Thoracic aorta (tissue), 2 donors: ENCODE measurements around the gene C2orf92. TPM values are rescaled to one million over a fixed set of nuclear protein-coding genes. Genes with fewer than 3 reads are reported as not detected.

ENCODE experiments used
- ATAC-seq: fragments of 150-250 bp; one replicate; pipeline ENCODE4 v1.8.0; 2017; ENCODE audit warnings: low read depth; ENCODE audit not compliant: insufficient number of reproducible peaks, low FRiP score
- DNase-seq: peaks from one replicate; pipeline ENCODE4 v3.0.0-alpha.2; 2020; ENCODE audit warnings: low spot score
- H3K27ac ChIP-seq, 2 donors: fragments of 200-600 bp; sonication (generic); 1 replicate in 1 of 2; 2 replicates in 1 of 2; pipeline ENCODE4 v1.5.1; 2016; ENCODE audit warnings: mild to moderate bottlenecking in 2 of 2, moderate library complexity in 2 of 2
- H3K27me3 ChIP-seq: fragments of 200-600 bp; sonication (generic); replicated peaks from 2 replicates; pipeline ENCODE4 v1.6.0; 2016; ENCODE audit warnings: mild to moderate bottlenecking; ENCODE audit not compliant: insufficient read depth
- H3K36me3 ChIP-seq: fragments of 200-600 bp; sonication (generic); one replicate; pipeline ENCODE4 v1.5.1; 2016
- H3K4me1 ChIP-seq, 2 donors: fragments of 200-600 bp; sonication (generic); 1 replicate in 1 of 2; 2 replicates in 1 of 2; pipeline versions ENCODE4 v1.5.1 to v1.6.0; 2016; ENCODE audit warnings: low read depth in 2 of 2, mild to moderate bottlenecking in 1 of 2; ENCODE audit not compliant: control insufficient read depth in 1 of 2
- H3K4me3 ChIP-seq: fragments of 200-600 bp; sonication (generic); 2 replicates; pipeline ENCODE4 v1.5.1; 2016; ENCODE audit warnings: mild to moderate bottlenecking
- H3K9me3 ChIP-seq: fragments of 200-600 bp; sonication (generic); 2 replicates; pipeline ENCODE4 v1.5.1; 2016
- CTCF ChIP-seq: fragments of 200-600 bp; sonication (generic); IDR thresholded peaks from one replicate; pipeline ENCODE4 v1.5.1; 2019; ENCODE audit warnings: antibody characterized with exemption
- total RNA-seq, 2 donors: library from RNA; depleted of rRNA; stranded (reverse); fragments of >200 nt; gene quantifications; one replicate each; pipeline versions ENCODE4 v1.1.0 to v1.2.3, GENCODE V29; 2016

C2orf92 gene
- total RNA-seq, 2 donors from 2014 or later = 13.7 to 32.0 TPM

GRCh38 chr2:97698530-97698929 is 29.0 kb downstream of the C2orf92 start:
- ATAC-seq (no peak), DNase-seq (no peak)

DNA sequence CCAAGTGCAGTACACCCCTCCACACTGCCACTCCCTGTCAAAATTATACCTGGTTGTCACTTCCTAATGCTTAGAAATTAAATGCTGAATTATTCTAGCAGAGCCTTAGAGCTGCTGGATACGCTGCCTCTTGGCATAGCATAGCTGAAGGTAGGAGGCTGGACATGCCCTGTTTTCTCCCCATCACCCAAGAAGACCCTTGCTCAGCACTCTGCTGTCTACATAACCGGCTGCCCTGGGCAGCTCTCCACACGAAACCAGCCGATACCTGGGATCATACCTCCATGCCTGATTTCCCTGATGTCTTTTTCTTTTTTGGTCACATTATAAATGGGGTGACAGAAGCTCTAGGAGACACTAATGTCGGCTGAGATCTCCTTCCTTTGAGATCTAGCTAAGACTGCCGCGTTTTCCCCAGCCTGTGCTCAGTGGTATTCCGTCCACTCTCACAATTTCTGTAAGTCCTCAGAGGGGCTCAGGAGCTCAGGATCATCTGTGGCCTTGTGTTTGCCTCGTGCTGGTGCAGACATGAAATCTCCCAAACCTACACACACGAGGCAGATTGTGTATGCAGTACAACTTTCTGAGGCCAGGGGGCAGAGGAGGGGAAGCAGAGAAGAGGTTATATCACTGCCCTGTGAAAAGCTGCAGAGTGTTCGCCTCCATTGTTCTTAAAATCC is 30.4 kb downstream of the C2orf92 start:
- H3K9me3 ChIP-seq = no peaks in the 10 kb centered on the region
- ATAC-seq (peak; percentile 51), DNase-seq (no peak)
- no peak overlapping the region for H3K27ac ChIP-seq
- no peaks in the 10 kb centered on the region for H3K4me1 ChIP-seq
- no peaks in the 10 kb centered on the region for H3K27me3 ChIP-seq
- H3K4me3 ChIP-seq = no peak overlapping the region
- H3K36me3 ChIP-seq = no peaks in the 10 kb centered on the region
- TF ChIP-seq CTCF = peak; percentile 49

More at GRCh38 chr2:97698530-97698929, 29.0 kb downstream of the C2orf92 start:
- Histone ChIP-seq H3K4me1 (no peaks in the 10 kb centered on the region), H3K9me3 (no peaks in the 10 kb centered on the region), H3K27me3 (no peaks in the 10 kb centered on the region), H3K4me3 (no peak overlapping the region), H3K36me3 (no peaks in the 10 kb centered on the region), H3K27ac (no peak overlapping the region)
- TF ChIP-seq CTCF = no peak

- Histone ChIP-seq H3K27ac (no peak overlapping the region), H3K27me3 (no peaks in the 10 kb centered on the region), H3K36me3 (no peaks in the 10 kb centered on the region), H3K4me3 (no peak overlapping the region), H3K4me1 (no peaks in the 10 kb centered on the region), H3K9me3 (no peaks in the 10 kb centered on the region)
- no peak for TF ChIP-seq CTCF
- DNase-seq (no peak), ATAC-seq (no peak)
Observed at GRCh38 chr2:97701186-97701585, 31.7 kb downstream of the C2orf92 start.

DNA sequence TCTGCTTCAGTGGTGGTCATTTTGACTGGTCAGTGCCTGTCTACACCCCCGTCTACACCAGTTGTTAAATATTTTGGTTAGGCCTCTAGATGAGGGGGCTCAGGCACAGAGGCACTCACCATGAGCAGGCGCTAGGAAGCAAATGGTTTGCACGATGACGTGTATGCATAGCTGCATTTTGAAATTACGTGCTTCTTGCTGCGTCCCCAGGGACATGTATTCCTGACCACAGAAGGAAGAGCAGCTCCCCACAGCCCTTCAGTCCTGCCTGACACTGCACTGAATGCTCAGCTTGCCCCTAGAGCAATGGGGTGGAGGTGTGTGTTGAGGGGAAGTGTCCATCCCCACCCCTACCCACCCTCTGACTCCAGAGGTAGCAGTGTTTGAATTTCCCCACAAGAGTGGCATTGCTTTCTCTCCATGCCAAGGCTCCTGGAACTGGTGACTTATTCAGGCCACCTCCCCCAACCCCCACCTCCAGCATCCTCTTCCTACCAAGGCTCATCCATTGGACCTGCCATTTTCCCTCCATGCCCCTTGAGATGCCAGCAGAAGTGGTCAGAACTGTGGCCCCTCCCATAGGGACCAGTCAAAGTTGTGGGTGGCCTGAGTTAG is 32.4 kb downstream of the C2orf92 start:
- Histone ChIP-seq H3K36me3 (no peaks in the 10 kb centered on the region), H3K27me3 (no peaks in the 10 kb centered on the region), H3K4me3 (no peak overlapping the region), H3K27ac (no peak overlapping the region), H3K9me3 (no peaks in the 10 kb centered on the region), H3K4me1 (no peaks in the 10 kb centered on the region)
- DNase-seq (no peak), ATAC-seq (no peak)
- no peak for TF ChIP-seq CTCF

DNA sequence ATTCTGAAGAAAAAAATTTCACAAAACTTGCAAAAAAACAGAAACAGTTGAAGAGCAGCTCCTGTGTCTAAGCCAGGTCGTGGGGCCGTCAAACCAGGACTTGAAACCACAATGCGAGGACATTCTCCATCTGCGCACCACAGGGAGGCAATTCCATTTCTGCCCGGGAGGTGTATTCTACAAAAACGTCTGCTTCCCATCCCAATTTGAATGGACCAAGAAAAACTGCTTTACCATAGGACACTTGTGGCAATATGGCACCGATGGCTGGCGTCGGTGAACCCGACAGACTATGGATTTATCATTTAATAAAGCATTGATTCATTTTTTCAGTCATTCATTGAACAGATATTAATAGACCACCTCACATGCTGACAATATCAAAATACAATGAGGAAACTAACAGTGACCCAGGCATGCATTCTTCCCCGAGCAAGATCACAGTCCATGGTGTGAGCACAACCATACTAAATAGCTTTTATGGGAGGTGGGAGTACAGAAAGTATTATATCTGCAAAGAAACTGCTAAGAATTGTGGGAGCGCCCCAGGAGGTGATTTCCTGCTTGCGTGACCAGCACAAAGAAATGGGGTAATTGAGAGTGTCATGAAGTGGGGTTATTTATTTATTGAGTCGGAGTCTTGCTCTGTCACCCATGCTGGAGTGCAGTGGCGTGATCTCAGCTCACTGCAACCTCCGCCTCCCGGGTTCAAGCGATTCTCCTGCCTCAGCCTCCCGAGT is 33.4 kb downstream of the C2orf92 start:
- no peak overlapping the region for H3K4me3 ChIP-seq

More for the DNA sequence above, 33.4 kb downstream of the C2orf92 start:
- no peak overlapping the region for H3K27ac ChIP-seq
- H3K9me3 ChIP-seq = no peaks in the 10 kb centered on the region
- H3K36me3 ChIP-seq = no peaks in the 10 kb centered on the region
- no peak for TF ChIP-seq CTCF
- ATAC-seq = no peak
- H3K4me1 ChIP-seq = no peaks in the 10 kb centered on the region
- DNase-seq = no peak
- H3K27me3 ChIP-seq = no peaks in the 10 kb centered on the region
